SK-N-SH treated with all-trans-retinoic acid at 6 μM for 48 hours (cell line): ENCODE measurements around the gene ARHGAP35.

Experiments
- ATAC-seq: fragments of 200-7000 bp; cut with Tn5 transposase; 3 replicates; pipeline ENCODE4 v1.9.1; 2020; ENCODE audit warnings: mild to moderate bottlenecking, moderate library complexity
- ARNTL ChIP-seq: fragments of 450-650 bp; formaldehyde crosslinking; IDR thresholded peaks from 2 replicates; pipeline ENCODE4 v1.5.0; 2020; ENCODE audit warnings: low read depth, mild to moderate bottlenecking, moderate library complexity, borderline replicate concordance
- BACH2 ChIP-seq: fragments of 250-450 bp; sonication (Bioruptor Pico); IDR thresholded peaks from 2 replicates; pipeline ENCODE4 v1.9.0; 2021; ENCODE audit warnings: mild to moderate bottlenecking, borderline replicate concordance
- CSDC2 ChIP-seq: fragments of 250-450 bp; sonication (Bioruptor Pico); IDR thresholded peaks from 2 replicates; pipeline ENCODE4 v1.5.0; 2020; ENCODE audit warnings: mild to moderate bottlenecking, moderate library complexity
- CSRNP3 ChIP-seq: fragments of 250-450 bp; sonication (Bioruptor Pico); IDR thresholded peaks from 2 replicates; pipeline ENCODE4 v1.5.1; 2021; ENCODE audit warnings: mild to moderate bottlenecking, moderate library complexity
- GLIS3 ChIP-seq: fragments of 250-450 bp; sonication (Bioruptor Pico); IDR thresholded peaks from 2 replicates; pipeline ENCODE4 v1.5.0; 2020; ENCODE audit warnings: mild to moderate bottlenecking, moderate library complexity
- OSR1 ChIP-seq: fragments of 250-450 bp; sonication (Bioruptor Pico); IDR thresholded peaks from 2 replicates; pipeline ENCODE4 v1.8.0; 2022; ENCODE audit warnings: moderate library complexity, mild to moderate bottlenecking, inconsistent platforms
- POU6F1 ChIP-seq: fragments of 250-450 bp; sonication (Bioruptor Pico); IDR thresholded peaks from 2 replicates; pipeline ENCODE4 v1.8.0; 2021; ENCODE audit warnings: low read depth, mild to moderate bottlenecking, moderate library complexity, borderline replicate concordance
- RARB ChIP-seq: fragments of 250-450 bp; sonication (Bioruptor Pico); IDR thresholded peaks from 2 replicates; pipeline ENCODE4 v1.8.0; 2021; ENCODE audit warnings: mild to moderate bottlenecking, moderate library complexity
- SNAI2 ChIP-seq: fragments of 250-450 bp; sonication (Bioruptor Pico); IDR thresholded peaks from 2 replicates; pipeline ENCODE4 v1.5.0; 2020; ENCODE audit warnings: mild to moderate bottlenecking, moderate library complexity
- TOX ChIP-seq: fragments of 250-450 bp; sonication (Bioruptor Pico); IDR thresholded peaks from 2 replicates; pipeline ENCODE4 v1.8.0; 2021; ENCODE audit warnings: mild to moderate bottlenecking, moderate library complexity, borderline replicate concordance
- TSHZ2 ChIP-seq: fragments of 250-450 bp; sonication (Bioruptor Pico); IDR thresholded peaks from 2 replicates; pipeline ENCODE4 v1.5.0; 2020; ENCODE audit warnings: mild to moderate bottlenecking, moderate library complexity
- ZC3H10 ChIP-seq: fragments of 250-450 bp; sonication (Bioruptor Pico); IDR thresholded peaks from 2 replicates; pipeline ENCODE4 v1.5.1; 2021; ENCODE audit warnings: mild to moderate bottlenecking, moderate library complexity
- ZFP3 ChIP-seq: fragments of 250-450 bp; sonication (Bioruptor Pico); IDR thresholded peaks from 2 replicates; pipeline ENCODE4 v1.5.0; 2020; ENCODE audit warnings: mild to moderate bottlenecking, moderate library complexity
- ZFP30 ChIP-seq: fragments of 450-650 bp; formaldehyde crosslinking; IDR thresholded peaks from 2 replicates; pipeline ENCODE4 v1.5.0; 2022; ENCODE audit warnings: mild to moderate bottlenecking, moderate library complexity
- ZNF565 ChIP-seq: fragments of 450-650 bp; formaldehyde crosslinking; conservative IDR thresholded peaks from 2 replicates; pipeline ENCODE4 v1.5.0; 2020; ENCODE audit warnings: low read depth, mild to moderate bottlenecking, moderate library complexity
- ZNF70 ChIP-seq: fragments of 450-650 bp; formaldehyde crosslinking; IDR thresholded peaks from 2 replicates; pipeline ENCODE4 v1.5.0; 2020; ENCODE audit warnings: mild to moderate bottlenecking, moderate library complexity
- ZNF8 ChIP-seq: fragments of 450-650 bp; formaldehyde crosslinking; IDR thresholded peaks from 2 replicates; pipeline ENCODE4 v1.5.0; 2020; ENCODE audit warnings: mild to moderate bottlenecking, moderate library complexity

Gene ARHGAP35

GRCh38 chr19:46860125-46860845 is 512 bp upstream of the ARHGAP35 start (continued):
- TF ChIP-seq POU6F1 (CRISPR knock-in tag) (no peak), ZNF70 (CRISPR knock-in tag) (no peak; the same call in 1 of the 2 replicates), GLIS3 (CRISPR knock-in tag) (no peak), BACH2 (CRISPR knock-in tag) (no peak), SNAI2 (CRISPR knock-in tag) (no peak), CSDC2 (CRISPR knock-in tag) (no peak)

GRCh38 chr19:46861691-46862502 is 1.1 kb downstream of the ARHGAP35 start:
- no peak for ATAC-seq
- TF ChIP-seq ZC3H10 (CRISPR knock-in tag) = no peak
- TF ChIP-seq GLIS3 (CRISPR knock-in tag) = no peak
- TF ChIP-seq TSHZ2 (CRISPR knock-in tag) = no peak
- TF ChIP-seq ZNF8 = no peak
- TF ChIP-seq CSRNP3 (CRISPR knock-in tag) = no peak

- no peak for TF ChIP-seq POU6F1 (CRISPR knock-in tag)
- no peak for TF ChIP-seq RARB (CRISPR knock-in tag)
- no peak for TF ChIP-seq ZFP30 (CRISPR knock-in tag)
- no peak for TF ChIP-seq BACH2 (CRISPR knock-in tag)
- no peak for TF ChIP-seq TOX (CRISPR knock-in tag)
- no peak for TF ChIP-seq CSRNP3 (CRISPR knock-in tag)
- no peak for TF ChIP-seq ZNF70 (CRISPR knock-in tag)
- no peak for TF ChIP-seq ARNTL (CRISPR knock-in tag)
- TF ChIP-seq ZC3H10 (CRISPR knock-in tag) = no peak
- no peak for TF ChIP-seq ZNF8
- no peak for TF ChIP-seq ZFP3 (CRISPR knock-in tag)
- TF ChIP-seq OSR1 (CRISPR knock-in tag) = no peak
- TF ChIP-seq ZNF565 (CRISPR knock-in tag) = no peak
- no peak for ATAC-seq
Measured at GRCh38 chr19:46862503-46862834, 1.7 kb downstream of the ARHGAP35 start.
